Measurements from ENCODE around the gene ZNF468. TPM values are rescaled to one million over a fixed set of nuclear protein-coding genes. Genes with fewer than 3 reads are reported as not detected.
"Not testable (repeated sequence)": the region's sequence is repeated elsewhere in the genome, so short reads cannot be mapped to it uniquely, and the experiment has no call there.

The ZNF468 gene
- polyA plus RNA-seq, 1 experiment: 19.1 TPM

GRCh38 chr19:52825765-52826164 is 31.7 kb downstream of the ZNF468 start:
- no peak for DNase-seq (ENCODE audit: low read depth, low spot score)
- POLR2A ChIA-PET: no interaction called here
- Histone ChIP-seq H3K9me3 (ENCODE audit: control insufficient read depth, insufficient read depth, low read length) (peaks cover 28% of the 10 kb centered on the region), H3K27me3 (ENCODE audit: control insufficient read depth, insufficient read depth, low read length) (no peaks in the 10 kb centered on the region), H3K4me3 (ENCODE audit: low read depth, low read length) (no peak overlapping the region), H3K27ac (ENCODE audit: low read depth, low read length) (no peak overlapping the region)
- CTCF ChIA-PET: no interaction called here
- TF ChIP-seq CTCF (IDR thresholded peaks at IDR 0.05; ENCODE audit: low read depth, low read length): no peak

DNA sequence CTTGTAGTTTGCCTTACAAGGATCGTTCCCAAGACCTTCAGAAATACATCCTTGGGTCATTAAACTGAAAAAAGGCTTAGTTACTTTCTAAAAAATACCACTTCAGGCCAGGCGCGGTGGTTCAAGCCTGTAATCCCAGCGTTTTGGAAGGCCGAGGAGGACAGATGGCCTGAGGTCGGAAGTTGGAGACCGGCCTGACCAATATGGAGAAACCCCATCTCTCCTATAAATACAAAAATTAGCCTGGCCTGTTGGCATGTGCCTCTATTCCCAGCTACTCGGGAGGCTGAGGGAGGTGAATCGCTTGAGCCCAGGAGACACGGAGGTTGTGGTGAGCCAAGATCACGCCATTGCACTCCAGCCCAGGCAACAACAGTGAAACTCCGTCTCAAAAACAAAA is 33.7 kb downstream of the ZNF468 start:
- Histone ChIP-seq H3K27ac (ENCODE audit: low read depth, low read length) (no peak overlapping the region), H3K4me3 (ENCODE audit: low read depth, low read length) (no peak overlapping the region), H3K27me3 (ENCODE audit: control insufficient read depth, insufficient read depth, low read length) (no peaks in the 10 kb centered on the region), H3K9me3 (ENCODE audit: control insufficient read depth, insufficient read depth, low read length) (peaks cover 17% of the 10 kb centered on the region)
- ChIA-PET CTCF (no interaction called here), POLR2A (no interaction called here)
- TF ChIP-seq CTCF (IDR thresholded peaks at IDR 0.05; ENCODE audit: low read depth, low read length): no peak
- no peak for DNase-seq (ENCODE audit: low read depth, low spot score)

GRCh38 chr19:52821204-52821960 is 36.0 kb downstream of the ZNF468 start, which contains the start of gene ZNF28:
Gene ZNF28 (minus strand): TSS chr19:52821633. CDS start chr19:52817958, 3,675 bp downstream.
- DNase-seq (ENCODE audit: low read depth, low spot score); CTCF ChIA-PET; POLR2A ChIA-PET; H3K27me3 ChIP-seq (ENCODE audit: control insufficient read depth, insufficient read depth, low read length): not testable (repeated sequence)
- peak within 1 kb of the TSS; percentile 67 for H3K4me3 ChIP-seq (ENCODE audit: low read depth, low read length)
- peaks cover 17% of the 10 kb centered on the region for H3K9me3 ChIP-seq (ENCODE audit: control insufficient read depth, insufficient read depth, low read length)
- H3K27ac ChIP-seq (ENCODE audit: low read depth, low read length): peak within 1 kb of the TSS; percentile 31

GRCh38 chr19:52820472-52821203 is 36.8 kb downstream of the ZNF468 start:
- Histone ChIP-seq H3K9me3 (ENCODE audit: control insufficient read depth, insufficient read depth, low read length) (peaks cover 23% of the 10 kb centered on the region), H3K27ac (ENCODE audit: low read depth, low read length) (peak overlapping the region; percentile 31), H3K4me3 (ENCODE audit: low read depth, low read length) (peak overlapping the region; percentile 67)
- CTCF ChIA-PET; H3K27me3 ChIP-seq (ENCODE audit: control insufficient read depth, insufficient read depth, low read length); DNase-seq (ENCODE audit: low read depth, low spot score); POLR2A ChIA-PET: not testable (repeated sequence)

DNA sequence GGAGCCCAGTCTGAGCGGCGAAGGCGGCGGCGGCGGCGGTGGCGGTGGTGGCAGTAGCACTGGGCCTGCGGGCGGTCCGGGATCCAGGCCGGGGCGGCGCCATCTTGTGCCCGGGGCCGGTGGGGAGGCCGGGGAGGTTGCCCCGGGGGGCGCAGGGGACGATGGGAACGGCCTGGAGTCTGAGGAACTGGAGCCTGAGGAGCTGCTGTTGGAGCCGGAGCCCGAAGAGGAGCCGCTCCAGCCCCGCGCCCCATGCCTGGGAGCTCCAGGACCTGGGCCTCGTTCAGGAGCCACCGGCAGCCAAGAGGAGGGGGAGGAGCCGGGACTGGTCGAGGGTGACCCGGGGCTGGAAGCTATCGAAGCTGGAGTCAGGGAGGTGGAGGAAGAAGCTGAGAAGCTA is 47.6 kb downstream of the ZNF468 start:
- H3K9me3 ChIP-seq (ENCODE audit: control insufficient read depth, insufficient read depth, low read length): peaks cover 58% of the 10 kb centered on the region
- H3K27me3 ChIP-seq (ENCODE audit: control insufficient read depth, insufficient read depth, low read length): no peaks in the 10 kb centered on the region
- ChIA-PET POLR2A (no interaction called here), CTCF (no interaction called here)
- no peak for DNase-seq (ENCODE audit: low read depth, low spot score)
- H3K4me3 ChIP-seq (ENCODE audit: low read depth, low read length): no peak overlapping the region
- H3K27ac ChIP-seq (ENCODE audit: low read depth, low read length): no peak overlapping the region
- TF ChIP-seq CTCF (IDR thresholded peaks at IDR 0.05; ENCODE audit: low read depth, low read length): no peak

GRCh38 chr19:52799950-52800640 is 57.3 kb downstream of the ZNF468 start:
- H3K4me3 ChIP-seq (ENCODE audit: low read depth, low read length); H3K27ac ChIP-seq (ENCODE audit: low read depth, low read length); CTCF ChIA-PET; POLR2A ChIA-PET; H3K27me3 ChIP-seq (ENCODE audit: control insufficient read depth, insufficient read depth, low read length); DNase-seq (ENCODE audit: low read depth, low spot score): not testable (repeated sequence)
- peaks cover 56% of the 10 kb centered on the region for H3K9me3 ChIP-seq (ENCODE audit: control insufficient read depth, insufficient read depth, low read length)

Measured in AG04450 (cell line).